ENCODE measurements around the gene SHC3.

SHC3 gene

DNA sequence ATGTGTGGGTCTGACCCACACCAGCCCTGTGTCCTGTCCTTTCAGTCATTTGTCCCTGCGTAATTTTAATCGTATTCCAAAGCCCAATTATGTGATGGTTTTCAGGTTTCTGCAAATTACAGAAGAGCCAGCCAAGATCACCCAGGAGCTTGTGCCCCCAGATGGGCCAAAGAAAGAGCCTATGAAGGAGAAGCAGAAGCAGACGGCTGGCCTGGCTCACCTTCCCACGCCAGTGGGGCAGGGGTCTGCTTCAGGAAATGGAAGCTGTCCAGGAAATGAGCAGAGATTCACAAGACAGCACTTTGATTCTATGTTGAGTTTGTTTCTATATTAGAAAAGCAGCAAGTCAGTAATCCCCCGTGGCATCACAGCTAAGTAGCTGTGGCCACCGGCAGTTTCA, 175.6 kb downstream of the SHC3 start:
- DNase-seq (ENCODE audit: low read depth in 1 of 2, low spot score in 1 of 2), result no peak

DNA sequence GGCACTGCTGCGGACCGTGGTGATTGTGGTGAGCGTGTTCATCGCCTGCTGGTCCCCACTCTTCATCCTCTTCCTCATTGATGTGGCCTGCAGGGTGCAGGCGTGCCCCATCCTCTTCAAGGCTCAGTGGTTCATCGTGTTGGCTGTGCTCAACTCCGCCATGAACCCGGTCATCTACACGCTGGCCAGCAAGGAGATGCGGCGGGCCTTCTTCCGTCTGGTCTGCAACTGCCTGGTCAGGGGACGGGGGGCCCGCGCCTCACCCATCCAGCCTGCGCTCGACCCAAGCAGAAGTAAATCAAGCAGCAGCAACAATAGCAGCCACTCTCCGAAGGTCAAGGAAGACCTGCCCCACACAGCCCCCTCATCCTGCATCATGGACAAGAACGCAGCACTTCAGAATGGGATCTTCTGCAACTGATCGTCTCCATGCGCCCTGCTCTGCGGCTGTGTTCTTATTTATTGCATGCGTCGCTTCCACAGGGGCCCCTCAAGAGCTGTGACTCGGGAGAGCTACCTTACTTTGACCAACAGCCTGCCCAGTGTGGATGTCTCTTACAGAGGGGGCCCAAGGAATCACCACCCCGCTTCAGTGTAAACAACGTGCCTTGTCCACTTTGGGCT, 176.6 kb downstream of the SHC3 start:
- DNase-seq (ENCODE audit: low read depth in 1 of 2, low spot score in 1 of 2), result no peak

DNA sequence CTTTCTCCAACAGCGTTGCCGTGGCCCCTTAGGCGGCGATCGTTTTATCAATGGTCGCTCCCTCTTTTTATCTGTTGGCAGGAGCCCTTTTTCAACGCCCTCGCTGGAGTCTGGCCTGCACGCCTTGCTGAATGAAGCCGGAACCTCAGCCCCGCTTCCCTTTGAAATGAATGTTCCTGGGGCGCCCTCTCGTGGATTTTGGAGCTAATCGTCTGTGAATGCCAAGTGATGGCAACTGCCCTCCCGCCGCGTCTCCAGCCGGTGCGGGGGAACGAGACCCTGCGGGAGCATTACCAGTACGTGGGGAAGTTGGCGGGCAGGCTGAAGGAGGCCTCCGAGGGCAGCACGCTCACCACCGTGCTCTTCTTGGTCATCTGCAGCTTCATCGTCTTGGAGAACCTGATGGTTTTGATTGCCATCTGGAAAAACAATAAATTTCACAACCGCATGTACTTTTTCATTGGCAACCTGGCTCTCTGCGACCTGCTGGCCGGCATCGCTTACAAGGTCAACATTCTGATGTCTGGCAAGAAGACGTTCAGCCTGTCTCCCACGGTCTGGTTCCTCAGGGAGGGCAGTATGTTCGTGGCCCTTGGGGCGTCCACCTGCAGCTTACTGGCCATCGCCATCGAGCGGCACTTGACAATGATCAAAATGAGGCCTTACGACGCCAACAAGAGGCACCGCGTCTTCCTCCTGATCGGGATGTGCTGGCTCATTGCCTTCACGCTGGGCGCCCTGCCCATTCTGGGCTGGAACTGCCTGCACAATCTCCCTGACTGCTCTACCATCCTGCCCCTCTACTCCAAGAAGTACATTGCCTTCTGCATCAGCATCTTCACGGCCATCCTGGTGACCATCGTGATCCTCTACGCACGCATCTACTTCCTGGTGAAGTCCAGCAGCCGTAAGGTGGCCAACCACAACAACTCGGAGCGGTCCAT, 177.4 kb downstream of the SHC3 start:
- DNase-seq (ENCODE audit: low read depth in 1 of 2, low spot score in 1 of 2), result peak; percentile 28 to 67

DNA sequence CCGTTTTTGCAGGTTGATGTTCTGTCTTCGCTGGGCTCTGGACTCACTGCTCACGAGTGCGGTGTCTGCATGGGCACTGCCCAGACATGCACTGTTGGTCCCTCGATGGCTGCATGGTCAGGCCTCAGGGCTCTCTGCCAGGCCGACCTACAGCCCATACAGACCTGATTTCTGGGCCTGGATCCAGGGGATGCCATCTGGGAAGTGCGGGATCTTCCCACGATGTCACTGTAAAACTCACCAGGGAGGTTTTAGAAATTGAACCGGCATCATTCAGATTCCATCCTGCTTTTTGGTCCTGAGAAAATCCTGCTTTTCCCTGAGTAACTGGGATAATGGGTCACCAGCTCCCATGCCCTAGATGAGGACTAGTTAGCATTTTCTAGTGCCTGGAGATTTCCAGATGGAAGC, 178.2 kb downstream of the SHC3 start:
- no peak for DNase-seq (ENCODE audit: low read depth in 1 of 2, low spot score in 1 of 2)

DNA sequence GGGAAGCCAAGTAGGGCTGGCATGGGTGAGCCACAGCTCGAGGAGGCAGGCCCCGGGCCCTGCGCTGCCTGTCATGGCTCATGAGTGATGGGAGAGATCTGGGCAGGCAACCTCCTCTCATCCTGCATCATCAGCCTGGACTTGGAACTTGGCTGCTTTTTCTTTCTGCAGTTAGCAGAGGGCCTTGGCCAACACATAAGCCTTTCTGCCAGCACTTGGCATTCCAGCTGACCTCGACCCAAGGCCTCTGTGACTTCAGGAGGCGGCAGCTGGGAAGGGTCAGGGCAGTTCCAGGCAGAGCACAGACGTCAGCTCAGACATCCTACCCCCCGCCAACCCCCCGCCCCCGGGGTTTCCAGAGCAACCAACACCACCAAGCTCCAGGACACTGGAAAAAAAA, 179.7 kb downstream of the SHC3 start:
- no peak for DNase-seq (ENCODE audit: low read depth in 1 of 2, low spot score in 1 of 2)

DNA sequence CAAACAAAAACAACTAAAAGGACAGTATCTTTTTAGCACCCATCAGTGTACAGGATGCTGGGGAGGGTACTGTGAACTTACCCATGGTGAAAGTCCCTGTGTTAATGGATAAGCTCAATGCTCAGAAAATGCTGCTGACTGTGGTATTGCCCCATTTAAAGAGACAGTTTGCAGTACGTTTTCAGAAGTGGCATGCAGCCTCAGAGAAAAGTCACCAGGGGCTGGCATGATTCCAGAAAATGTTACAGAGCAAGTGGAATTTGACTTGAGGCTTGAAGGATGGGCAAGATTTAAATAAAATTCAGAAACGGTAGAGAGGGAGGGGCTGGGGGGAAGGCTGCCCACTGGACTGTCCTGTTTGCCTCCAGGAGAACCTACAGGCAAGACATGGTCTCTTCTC, 180.1 kb downstream of the SHC3 start:
- no peak for DNase-seq (ENCODE audit: low read depth in 1 of 2, low spot score in 1 of 2)

DNA sequence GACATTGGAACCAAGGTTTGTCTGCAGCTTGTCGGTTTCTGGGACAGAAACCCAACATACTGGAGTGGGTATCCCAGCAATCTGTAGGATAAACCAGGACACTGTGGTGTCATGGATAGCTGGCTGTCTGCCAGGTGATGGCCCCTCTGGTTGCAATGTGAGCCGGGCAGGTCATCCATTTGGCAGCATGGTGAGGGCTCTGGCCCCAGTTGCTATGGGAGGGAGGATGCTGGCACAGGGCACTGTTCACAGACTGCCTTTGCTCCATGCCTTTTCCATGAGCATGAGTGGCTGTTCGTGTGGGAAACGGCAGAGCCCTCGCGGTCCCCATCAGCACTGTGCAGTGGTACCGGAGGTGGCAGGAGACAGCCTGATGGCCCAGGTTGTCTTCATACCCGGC, 181.0 kb downstream of the SHC3 start:
- DNase-seq (ENCODE audit: low read depth in 1 of 2, low spot score in 1 of 2), result no peak

DNA sequence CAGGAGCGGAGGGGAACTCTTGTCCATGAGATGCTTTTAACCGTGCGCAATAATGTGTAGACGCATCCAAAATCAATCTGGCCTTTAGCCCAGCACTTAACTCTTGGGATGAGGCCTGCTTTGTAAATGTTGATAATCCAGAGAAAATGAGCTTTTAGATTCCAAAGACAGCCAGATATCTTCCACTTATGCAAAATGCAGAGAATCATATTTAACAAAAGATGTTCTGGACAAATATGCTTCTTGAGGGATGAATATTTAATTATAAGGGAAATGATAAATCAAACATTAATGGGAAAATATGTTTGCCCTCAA, 181.7 kb downstream of the SHC3 start:
- DNase-seq (ENCODE audit: low read depth in 1 of 2, low spot score in 1 of 2), result no peak

DNA sequence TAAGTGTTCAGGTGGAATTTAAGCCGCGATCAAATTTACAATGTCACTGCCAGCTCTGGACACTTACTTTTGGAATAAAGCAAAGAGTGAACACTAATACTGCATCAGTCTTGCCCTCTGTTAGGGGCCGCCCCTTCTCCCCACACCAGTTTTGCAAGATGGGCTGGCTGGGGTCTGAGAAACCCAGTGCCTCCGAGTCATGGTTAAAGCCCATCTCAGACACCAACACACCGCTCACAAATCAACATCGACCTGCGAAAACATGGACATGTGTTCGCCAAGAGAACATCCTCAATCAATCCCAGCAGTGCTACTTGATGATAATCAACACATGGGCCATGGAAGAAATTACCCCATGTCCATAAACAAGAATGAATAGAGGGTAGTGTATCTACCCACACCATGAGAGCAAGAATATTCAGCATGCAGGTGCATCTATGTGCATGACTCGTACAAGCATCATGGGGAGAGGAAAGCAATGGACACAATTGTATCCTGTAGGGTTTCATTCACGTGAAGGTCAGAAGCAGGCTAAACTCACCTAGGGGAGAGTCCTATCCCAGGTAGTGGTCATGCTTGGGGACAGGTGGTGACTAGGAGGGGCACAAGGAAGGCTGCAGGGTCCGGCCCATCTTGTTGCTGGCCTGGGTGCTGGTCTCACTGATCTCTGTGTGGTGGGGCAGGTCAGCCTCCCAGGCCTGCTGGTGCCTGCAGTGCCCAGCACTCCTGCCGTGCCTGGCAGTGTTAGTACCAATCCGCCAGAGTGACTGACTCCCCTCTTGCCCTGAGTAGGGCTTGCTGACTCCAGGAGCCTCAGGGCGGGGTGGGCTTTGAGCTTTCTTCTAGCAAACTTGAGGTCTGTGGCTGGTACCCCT, 182.3 kb downstream of the SHC3 start:
- DNase-seq (ENCODE audit: low read depth in 1 of 2, low spot score in 1 of 2), result no peak

DNA sequence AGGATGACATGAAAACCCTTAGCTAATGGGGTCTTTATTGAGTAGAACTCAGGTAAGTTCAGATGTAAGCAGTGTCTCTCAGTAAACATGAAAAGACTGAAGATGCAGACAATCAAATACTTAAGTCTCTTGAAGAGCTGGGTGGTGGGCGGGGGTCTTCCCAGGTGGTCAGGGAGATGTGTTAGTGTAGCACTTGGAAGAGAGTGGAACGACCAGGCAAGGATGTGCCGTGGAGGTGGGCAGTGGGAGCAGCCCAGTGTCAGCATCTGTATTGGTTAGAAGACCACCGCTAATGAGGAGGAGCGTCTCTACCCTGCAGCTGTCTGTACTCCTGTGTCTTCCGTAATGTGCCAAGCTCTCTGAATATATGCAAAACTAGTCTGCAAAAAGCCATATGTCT, 183.0 kb downstream of the SHC3 start:
- DNase-seq (ENCODE audit: low read depth in 1 of 2, low spot score in 1 of 2), result no peak

DNA sequence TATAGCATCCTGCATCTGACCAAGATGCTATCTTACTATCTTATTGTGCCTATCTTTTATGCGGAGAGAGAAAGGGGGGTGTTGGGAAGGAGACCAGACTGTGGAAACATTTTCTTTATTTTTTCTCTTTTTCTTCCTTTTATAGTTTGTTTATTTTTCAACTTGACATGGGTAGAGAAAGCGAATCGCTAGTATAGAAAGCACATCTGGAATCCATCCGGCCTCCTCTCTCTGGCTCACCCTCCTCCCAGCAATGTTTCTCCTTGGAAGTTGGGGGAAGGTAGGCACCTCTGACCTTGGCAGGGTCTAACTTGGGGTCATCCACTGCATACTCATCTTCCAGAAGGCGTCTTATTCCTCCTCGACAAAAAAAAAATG, 183.4 kb downstream of the SHC3 start:
- DNase-seq (ENCODE audit: low read depth in 1 of 2, low spot score in 1 of 2), result no peak

DNA sequence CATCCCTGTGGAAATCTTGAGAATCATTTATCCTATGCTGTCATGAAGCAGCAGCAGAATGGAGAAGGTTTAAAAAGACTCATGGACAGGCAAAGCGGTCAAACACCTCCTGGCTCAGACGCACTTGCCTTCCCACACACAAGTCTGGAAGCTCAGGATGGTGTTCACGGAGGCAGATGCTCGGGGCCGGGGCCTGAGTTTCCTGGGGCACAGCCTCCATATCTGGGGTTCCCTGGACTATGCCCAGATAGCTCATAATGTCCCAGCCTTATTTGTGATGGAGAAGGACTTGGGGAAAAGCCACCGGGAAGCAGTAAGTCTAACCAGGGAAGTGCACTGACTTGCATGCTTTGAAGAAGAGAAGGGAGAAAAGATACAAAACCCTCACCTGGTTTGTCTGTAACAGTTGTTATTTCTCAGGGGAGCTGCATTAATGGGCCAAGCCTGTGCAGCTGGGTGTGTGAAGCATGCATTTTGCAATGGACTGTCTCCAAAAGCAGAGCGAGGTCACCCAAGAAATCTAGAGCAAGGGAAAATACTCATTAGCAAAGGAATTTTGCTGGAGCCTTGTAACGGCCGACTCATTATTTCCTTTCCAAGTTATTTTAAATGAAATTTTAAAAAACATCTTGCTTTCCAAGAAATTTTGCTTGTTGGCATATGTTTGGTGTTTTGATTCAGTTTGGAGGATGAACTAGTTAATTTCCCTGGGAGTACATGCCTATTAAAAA, 184.0 kb downstream of the SHC3 start:
- no peak for DNase-seq (ENCODE audit: low read depth in 1 of 2, low spot score in 1 of 2)

DNA sequence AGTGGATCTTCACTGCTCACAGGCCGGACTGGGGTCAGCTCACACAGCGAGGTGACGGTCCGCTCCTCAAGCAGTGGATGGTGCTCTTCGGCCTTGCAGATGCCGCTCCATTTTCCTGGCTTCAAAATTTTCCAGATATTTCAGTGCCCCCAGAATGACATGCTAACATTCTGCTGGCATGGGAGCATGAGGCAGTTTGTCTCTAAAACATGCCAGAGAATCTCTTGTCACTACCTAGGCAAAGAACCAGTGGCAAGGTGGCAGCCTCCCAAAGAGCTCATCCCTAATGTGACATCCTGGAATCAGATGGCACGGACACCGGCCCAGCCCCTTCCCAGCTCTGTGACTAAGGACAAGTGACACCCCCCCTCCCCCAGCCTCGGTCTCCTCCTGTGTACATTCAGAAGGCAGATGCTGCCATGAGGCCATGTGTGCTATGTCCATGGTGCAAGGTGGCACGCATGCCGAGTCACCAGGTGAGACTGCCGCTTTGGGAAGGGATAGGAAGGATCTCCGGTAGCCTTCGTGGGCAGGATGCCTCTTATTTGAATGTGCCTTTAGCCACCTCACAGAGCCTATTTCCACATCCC, 184.7 kb downstream of the SHC3 start:
- no peak for DNase-seq (ENCODE audit: low read depth in 1 of 2, low spot score in 1 of 2)

DNA sequence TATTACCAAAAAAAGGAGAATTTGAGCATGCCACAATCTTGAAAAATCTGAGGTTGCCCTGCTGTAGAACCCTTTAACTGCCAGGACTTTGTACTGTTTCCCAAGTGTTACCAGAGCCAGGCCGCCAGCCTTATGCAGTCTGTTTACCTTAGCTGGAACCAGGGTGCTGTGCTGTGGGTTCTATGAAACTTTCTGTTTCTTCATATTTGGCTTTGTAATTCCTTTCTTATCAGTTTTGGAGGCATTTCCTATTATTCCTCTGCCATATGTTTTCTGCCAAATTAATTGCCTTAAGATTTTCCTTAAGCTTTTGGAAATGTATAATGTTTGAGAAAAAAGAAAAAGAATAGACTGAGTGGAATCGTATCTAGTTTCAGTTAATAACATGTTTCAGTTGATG, 185.3 kb downstream of the SHC3 start:
- DNase-seq (ENCODE audit: low read depth in 1 of 2, low spot score in 1 of 2), result no peak

DNA sequence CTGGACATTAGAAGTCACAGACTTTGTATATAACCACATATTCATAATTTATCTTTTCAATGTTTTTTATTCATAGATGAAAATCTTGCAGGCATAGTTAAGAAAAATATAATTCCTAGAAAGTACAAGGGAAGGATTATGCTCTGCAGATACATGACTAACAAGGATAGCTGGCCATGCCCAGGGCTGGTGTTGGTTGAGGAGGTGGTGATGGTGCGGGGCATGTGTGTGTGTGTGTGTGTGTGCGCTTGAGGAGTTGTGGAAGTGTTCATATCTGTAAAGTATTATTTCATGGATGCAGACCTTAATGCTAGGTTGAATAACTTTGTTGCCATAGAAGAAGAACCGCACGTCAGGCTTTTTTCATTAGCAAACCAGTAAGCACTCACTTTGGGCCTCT, 186.1 kb downstream of the SHC3 start:
- DNase-seq (ENCODE audit: low read depth in 1 of 2, low spot score in 1 of 2), result no peak

DNA sequence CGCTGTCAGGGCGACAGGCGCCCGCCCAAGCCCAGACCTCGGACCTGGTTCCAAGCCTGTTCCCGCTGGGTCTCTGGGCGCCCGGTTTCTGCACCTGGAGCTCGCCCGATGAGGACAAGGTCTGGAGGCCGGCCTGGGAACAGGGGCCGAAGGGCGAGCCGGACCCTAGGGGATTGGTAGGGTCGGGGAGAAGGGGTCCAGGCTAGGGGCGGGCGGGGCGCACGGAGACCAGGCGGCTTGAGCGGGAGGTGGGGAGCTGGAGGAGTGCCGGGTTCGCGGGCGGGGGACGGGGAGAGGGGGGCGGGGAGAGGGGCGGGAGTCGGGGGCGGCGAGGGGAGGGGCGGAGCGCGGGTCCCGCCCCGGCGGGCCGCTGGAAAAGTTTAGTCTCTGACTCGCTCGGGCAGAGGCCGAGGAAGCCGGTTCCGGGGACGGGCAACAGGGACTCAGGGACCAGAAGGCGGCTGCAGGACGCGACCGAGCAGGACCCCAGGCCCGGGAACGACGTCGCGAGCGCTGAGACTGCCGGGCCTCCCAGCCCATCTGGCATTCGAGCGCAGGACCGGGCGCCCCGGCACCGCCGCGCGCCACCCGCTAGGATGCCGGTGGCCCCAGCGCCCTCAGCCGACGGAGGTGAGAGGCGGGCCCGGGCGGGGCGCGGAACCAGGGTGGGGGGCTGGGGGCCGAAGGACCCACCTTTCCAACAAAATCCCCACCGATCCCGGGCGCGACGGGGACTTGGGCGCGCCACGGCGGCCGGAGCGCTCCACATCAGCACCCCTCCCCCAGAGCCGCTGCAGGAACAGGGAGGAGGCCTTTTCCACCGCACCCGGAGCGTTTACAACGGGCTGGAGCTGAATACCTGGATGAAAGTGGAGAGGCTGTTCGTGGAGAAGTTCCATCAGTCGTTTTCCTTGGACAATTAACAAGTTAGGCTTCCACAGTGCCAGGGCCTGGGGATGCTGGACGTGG, 187.3 kb downstream of the SHC3 start, which contains the start of gene S1PR3:
S1PR3 (plus strand) TSS at position 403 of the 969 bp plus-strand sequence. CDS start 9,733 bp downstream, outside the sequence.
- DNase-seq (ENCODE audit: low read depth in 1 of 2, low spot score in 1 of 2), result peak in 1 of 2 donors; percentile 36

DNA sequence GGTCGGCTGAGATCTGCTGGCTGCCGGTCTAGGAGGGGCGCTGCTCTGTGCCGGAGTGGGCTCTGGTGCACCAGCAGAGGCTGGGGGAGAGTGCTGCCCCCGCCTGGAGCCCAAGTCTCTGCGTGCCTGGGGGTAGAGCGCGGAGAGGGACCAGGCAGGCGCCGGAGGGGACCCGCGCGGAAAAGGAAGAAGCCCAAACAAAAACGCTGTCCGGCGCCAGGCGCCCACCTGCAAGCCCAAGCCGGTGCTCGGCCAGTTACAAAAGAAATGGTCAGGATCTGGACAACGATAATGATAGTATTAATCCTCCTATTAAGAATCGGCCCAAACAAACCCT, 187.9 kb downstream of the SHC3 start:
- no peak for DNase-seq (ENCODE audit: low read depth in 1 of 2, low spot score in 1 of 2)

DNA sequence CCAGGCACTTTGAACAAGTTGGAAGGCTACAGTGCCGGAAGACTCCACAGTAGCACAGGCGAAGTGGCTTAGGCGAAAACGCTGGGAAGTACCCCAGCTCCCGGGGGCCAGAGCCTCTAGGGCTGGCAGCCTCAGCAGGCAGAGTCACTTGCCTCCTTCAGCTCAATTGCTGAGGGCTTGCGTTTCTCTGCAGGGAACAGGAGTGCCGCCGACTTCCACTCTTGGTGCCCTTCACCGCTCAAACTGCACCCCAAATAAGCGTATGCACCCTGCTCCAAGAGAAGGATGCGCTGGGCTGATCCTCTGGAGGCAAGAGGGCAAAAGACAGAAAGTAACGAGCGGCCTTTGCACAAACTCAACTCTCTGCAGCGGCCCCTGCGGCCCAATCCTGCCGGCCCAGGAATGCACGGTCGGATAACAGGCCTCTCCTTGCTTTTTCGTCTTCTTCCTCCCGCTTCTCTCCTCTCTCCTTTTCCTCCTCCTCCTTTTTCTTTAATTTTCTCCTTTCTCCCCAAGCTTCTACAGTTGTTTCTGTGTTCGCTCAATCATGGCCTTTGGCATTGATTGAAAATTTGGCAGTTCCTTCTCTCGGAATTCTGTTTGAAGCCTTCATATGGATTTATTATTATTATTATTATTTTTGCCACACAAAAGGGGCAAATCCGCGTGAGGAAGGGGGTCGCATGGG, 188.4 kb downstream of the SHC3 start:
- DNase-seq (ENCODE audit: low read depth in 1 of 2, low spot score in 1 of 2), result no peak
